UCSD-AML1 (cell line): Measurements from ENCODE around the gene HSPA13.
"Not testable (repeated sequence)": the region's sequence is repeated elsewhere in the genome, so short reads cannot be mapped to it uniquely, and the experiment has no call there.

Experiments used
- DNase-seq: peaks from one replicate; lab custom pipeline; 2025; ENCODE audit not compliant: unreplicated experiment; lab: John Stamatoyannopoulos, UW

The HSPA13 gene, protein sequence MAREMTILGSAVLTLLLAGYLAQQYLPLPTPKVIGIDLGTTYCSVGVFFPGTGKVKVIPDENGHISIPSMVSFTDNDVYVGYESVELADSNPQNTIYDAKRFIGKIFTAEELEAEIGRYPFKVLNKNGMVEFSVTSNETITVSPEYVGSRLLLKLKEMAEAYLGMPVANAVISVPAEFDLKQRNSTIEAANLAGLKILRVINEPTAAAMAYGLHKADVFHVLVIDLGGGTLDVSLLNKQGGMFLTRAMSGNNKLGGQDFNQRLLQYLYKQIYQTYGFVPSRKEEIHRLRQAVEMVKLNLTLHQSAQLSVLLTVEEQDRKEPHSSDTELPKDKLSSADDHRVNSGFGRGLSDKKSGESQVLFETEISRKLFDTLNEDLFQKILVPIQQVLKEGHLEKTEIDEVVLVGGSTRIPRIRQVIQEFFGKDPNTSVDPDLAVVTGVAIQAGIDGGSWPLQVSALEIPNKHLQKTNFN

DNA sequence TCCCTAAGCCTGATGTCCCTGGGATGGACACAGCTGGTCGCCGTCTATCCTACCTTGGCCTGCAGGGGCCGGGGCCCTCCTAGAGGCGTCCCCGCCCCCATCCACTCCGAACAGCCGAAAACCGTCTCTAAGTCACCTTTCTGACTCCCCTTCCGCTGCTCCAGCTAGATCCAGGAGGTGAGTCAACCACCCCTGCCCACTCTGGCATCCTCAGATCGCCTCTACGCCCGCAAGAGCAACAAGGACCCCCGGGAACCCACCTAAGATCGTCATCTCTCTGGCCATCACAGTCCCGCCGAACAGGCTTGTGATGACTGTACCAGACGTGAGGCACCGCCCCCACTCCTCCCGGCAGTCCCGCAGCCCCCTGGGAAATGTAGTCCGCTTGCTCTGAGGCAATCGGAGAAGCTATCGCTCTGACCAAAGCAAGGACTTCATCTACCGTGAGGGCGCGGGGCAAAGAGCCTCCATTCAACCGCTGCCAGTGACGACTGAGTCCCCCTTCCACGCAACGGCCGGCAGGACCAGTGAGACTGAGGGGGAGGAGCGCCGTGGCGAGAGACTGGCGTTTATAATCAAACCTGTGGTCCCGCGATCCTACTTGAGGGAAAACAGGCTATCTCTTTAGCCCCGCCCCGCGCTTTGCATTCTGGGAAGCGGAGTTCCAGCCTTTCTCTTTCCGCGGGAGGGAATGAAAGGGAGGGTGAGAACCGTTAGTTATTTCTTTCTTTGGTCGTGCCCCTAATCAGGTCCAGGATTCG, at the start of gene HSPA13:
Gene HSPA13 (minus strand): TSS at position 312 of the 761 bp plus-strand sequence. CDS start 27 bp downstream, at position 285.
- DNase-seq, result peak; percentile 99

DNA sequence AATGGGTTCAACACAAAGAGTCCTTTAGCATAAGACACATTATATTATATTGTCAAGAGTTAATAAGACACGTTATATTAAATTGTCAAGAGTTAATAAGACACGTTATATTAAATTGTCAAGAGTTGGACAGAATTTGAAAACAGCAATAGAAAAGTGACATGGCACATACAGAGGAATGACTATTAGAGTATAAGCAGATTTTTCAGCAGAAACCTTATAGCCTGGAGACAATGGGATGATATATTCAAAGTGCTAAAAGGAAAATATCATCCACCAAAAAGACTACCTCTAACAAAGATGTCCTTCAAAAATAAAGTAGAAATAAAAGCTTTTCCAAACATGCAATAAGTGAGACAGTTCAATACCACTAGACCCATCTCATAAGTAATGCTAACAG, 36.0 kb upstream of the HSPA13 start:
- DNase-seq, result no peak

DNA sequence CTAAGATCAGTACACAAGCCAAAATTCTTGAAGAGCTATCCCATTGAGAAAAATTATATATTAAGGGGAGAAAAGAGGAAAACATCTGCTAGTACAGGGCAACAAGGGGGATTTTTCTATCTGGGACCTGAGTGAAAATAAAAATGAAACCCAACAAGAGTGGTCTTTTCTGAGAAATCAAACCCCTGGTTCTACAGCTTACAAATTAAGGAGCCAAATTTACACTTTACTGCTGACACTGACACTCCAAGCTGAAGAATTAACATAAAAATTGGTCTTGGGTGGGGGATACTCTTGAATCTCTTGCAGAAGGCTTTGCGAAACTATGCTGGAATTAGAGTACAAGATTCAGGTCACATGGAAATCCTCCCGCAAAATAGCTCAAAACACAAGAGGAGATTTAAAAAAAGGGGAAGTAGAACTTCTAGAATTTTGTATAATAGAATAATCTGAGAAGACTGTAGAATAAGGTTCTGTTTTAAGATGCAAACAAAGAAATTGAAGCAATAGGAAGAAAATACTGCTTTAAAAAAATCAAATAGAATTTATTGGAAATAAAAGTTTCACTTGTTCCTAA, 32.1 kb upstream of the HSPA13 start:
- no peak for DNase-seq

DNA sequence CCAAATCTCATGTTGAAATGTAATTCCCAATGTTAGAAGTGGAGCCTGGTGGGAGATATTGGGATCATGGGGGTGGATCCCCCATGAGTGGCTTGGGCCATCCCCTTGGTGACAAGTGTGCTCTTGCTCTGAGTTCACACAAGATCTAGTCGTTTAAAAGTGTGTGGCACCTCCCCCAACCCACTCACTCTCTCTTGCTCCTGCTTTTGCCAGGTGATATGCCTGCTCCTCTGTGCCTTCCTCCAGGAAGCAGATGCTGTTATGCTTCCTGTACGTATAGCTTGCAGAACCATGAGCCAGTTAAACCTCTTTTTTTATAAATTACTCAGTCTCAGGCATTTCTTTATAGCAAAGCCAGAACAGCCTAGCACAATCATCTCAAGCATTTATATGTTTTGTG, 23.0 kb upstream of the HSPA13 start:
- DNase-seq, result peak; percentile 13

DNA sequence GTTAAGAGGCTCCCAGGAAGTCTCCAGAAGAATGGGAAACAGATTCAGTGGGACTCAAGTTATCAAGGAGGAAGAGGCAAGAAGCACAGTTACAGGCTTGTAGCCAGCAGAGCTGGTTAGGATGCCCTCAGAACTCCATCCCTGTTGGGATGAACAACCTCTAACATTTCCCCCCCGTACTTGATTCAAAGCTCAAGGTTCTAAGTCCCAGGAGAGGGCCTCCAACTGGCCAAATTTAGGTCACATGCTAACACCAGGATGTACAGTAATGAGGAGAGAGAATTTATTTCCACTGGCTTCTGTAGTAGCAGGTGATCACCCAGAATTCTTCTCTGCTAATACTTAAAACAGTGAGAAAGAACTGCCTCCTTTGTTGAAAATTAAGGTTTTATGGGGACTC, 22.3 kb upstream of the HSPA13 start:
- DNase-seq, result peak; percentile 8

DNA sequence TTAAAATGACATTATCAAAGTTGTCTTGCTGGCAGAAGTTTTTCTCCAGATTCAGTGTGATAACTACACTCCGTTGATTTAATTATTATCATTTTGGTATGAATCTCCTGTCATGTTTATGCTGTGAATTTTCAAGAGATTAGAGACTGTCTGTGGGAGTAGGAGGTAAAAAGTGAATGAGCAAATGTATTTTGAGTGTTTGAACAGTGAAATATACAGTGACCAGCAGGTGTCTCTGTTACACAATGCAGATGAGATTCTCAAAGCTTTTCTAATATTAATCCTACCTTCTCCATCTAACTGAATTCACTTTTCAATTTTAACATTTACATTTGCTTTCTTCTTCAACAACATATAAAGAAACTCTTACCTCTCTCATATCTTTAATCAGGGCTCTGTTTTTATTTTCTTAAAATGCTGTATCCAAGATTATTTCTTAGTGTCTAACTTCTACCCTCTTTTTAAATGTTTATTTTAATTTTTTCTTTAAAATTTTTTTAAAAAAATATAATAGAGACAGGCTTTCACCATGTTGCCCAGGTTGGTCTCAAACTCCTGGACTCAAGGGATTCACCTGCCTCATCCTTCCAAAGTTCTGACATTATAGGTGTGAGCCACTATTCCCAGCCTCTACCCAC, 20.9 kb upstream of the HSPA13 start:
- no peak for DNase-seq

DNA sequence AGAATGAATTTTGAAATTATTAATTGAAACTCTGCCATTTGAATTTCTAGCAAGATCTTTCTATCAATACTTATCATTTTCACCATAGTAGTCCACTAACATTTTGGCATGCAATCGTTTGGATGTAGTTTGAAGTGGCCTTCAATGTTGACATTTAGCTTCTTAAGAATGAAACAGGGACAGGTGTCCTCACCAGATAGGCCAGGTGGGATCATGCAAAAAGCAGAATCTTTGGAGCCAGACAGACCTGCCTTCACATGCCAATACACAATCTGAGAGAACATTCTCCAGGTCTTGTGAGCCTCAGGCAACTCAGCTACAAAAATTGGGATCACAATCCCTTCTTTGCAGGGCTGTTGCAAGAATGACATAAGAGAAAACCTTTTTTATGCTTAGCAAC, 18.3 kb upstream of the HSPA13 start:
- no peak for DNase-seq

DNA sequence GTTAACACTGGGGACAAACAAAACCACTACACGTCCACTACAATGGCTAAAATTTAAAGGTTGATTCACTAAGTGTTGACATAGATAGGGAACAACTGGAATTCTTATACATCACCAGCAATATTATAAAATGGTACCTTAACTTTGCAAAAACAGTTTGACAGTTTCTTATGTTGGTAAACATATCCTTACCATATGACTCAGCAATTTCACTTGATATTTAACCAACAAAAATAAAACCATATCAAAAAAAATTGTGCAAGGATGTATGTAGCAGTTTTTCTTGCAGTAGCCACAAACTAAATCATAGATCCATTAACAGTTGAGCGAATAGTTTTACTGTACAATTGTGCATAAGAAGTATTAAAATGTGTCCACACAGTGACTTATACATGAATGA, 5.3 kb upstream of the HSPA13 start:
- no peak for DNase-seq

DNA sequence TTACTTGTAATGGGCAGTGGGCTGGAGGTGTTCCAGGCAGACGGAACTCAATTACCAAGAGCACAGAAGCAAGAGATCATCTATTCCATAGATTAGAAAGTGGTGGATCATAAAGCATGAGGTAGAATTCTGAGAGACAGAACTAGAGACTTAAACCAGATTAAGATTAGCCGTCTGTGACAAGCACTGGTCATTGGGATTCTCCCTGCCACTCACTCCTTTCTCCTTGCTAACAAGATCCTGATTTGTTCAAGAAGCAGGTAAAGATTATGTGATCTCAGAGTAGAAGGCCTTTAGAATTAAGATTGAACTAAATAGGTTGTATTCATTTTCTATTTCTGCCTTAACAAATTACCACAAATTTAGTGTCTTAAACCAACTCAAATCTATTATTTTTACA, 1.5 kb upstream of the HSPA13 start:
- DNase-seq, result no peak

DNA sequence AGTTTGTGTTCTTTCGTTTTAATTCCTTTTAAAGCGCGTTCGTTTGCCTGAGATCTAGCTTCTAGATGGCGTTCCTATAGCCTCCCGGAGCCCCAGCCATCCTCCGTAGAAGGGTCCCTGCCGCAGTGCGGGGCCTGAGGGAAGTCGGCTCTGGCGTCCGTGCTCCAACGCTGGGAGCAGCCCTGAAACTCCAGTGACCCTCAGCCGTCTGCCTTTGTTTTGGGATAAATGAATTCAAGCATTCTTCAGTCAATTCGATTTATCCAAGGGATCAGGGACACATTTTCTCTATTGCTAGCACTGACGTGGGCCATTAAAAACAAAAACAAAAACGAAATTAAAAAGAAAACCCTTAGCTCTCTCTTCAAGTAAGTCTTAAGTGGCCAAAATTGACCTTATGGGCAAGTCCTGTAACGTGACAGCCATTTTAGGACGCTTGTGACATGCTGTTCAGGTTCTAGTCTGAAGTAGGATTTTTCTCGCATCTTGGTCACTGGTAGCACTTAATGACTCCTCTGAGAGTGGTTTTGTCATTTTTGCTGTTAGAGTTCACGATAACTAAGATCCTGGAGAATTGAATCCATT, 742 bp upstream of the HSPA13 start:
- no peak for DNase-seq

DNA sequence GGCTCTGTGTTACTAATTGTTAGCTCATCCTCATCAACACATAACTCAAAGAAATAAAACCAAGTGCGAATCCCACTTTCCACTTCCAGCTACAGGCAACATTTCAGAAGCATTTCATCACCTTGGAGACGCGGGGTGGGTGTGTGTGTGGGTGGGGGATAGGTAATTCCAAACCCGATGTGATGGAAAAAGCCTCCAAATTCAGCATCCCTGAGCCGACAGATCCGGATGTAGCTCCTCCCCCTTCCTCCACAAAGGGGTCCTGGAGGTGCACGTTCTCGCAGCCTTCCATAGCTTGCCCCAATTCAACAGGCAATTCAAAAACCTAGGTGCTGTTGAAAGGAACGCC, 486 bp downstream of the HSPA13 start:
- DNase-seq, result no peak

DNA sequence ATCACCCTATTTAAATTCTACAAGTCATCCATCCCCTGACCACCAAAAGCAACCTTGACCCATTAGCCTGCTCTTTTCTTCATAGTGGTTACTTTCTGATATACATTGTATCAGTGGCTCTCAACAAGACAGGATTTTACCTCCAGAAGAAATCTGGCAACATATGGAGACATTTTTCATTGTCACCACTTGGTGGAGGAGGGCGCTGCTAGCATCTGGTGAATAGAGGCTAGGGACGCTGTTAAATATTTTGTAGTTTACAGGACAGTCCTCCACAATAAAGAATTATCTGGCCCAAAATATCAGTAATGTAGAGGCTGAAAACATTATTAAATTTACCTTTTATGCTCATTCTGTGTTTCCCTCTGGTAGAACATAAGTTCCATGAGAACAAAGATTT, 6.1 kb downstream of the HSPA13 start:
- no peak for DNase-seq

DNA sequence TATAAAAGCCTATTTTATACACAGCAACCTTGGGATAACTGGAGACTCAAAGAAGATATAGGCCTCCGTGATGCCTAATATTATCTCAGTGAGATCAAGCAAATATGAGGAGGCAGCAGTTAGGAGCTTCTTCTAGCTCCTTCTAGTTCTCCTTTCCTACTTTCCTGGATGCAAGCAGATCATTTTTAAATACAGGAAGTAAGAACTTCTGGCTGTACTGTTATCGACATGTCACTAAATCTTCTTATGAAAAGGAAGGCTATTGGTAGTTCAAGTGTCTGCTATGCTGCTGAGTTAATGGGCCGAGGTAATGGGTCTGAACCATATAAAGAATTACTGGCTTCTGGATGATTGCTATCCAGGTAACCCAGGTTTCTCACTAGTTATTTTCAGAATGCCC, 15.9 kb downstream of the HSPA13 start:
- no peak for DNase-seq

DNA sequence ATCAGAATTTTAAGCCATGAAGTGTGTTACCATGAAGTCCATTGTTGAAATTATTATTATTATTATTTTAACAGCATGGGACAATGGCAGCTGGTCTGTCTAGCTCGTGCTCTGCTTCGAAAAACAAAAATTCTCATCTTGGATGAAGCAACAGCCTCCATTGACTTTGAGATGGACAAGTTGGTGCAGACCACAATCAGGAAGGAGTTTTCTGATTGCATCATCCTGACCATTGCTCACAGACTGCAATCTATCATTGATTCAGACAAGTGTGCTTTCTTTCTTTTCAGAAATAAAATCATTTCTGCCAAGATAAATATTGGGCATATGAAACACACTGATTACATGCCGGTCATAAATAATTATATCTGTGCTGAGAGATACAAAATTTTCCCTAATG, 21.0 kb downstream of the HSPA13 start:
- no peak for DNase-seq

DNA sequence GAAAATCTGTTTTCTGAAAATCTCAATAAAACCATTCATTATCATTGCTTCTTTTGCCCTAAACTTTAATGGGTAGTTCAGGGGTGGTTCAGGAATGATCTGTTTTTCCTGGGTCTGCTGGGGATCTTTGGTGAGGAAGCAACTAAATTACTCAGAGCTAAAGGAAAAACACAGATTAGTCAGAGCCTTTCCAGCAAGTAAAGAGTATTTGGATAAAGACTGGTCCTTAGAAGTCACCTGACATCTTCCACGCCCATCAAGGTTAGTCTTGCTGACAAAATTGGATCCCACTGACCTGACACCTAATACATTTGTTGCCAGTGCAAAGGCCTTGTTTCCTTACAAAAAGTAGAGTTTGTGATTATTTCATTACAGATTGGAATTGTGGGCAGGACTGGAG, 24.2 kb downstream of the HSPA13 start:
- no peak for DNase-seq

DNA sequence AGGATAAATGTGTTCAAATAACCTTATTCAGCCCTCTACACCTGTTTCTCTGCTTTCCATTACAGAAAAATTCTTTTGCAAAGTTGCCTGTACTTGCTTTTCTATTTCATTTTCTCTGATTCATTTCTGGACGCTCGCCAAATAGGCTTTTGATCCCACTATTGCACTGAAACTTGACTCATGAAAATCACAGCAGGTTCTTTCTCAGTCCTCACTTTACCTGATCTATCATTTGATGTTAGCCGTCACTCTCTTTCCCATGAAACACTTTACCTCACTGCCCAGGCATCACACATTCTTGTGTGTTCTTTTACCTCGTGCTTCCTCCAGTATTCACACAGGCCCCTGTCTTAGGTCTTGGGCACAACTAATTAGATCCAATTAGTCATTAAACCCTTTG, 26.2 kb downstream of the HSPA13 start:
- no peak for DNase-seq

DNA sequence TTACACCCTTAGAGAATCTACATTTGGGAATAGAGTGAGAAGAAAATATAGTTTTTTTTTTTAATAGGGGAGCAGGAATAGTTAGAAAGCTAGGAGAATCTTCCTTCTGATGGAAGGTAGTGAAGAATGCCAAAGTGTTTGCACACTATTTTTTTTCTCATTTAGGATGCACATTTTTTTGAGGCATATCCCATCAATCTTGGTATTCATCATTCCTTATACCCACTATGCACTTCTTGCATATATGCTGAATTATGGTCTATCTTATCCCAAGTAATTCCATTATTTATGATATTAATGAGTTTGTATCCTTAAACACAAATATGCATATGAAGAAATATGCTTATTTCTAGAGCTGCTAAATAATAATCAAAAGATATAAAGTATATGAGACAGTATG, 28.4 kb downstream of the HSPA13 start:
- DNase-seq, result no peak

DNA sequence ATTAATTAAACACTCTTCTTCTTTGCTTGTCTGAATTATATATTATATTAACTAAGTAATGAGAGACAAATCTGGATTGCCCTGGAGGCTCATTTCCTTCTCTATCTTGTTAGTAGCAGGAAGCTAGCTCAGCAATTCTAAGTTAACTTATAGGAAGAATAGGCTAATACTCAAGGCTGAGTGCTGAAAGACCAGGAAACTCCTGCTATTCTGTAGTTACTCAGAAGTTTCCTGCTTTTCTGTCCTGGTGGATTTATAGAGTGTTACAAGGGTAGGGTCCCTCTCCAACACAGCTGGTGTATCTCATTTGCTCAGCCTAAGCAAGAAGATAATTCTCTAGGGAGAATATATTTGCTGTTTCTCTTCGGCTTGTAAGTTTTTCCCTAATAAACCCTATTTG, 29.2 kb downstream of the HSPA13 start:
- DNase-seq, result no peak

DNA sequence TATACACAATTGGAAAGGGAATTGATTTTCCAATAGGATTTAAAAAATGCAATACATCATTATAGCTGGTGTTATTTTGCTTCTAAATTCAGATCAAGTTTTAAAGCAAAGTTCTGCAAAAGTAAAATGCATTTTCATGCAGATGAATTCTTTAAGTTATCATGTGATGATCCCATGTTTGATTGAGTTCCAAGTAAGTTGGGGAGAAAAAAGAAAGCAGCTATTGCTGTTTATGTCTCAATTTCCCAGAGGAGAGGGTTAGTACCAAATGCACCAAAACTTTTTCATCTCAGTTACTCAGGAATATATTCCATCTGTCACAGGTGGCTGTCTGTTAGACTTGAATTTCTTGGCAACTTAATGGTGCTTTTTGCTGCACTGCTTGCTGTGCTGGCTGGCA, 29.7 kb downstream of the HSPA13 start:
- no peak for DNase-seq

DNA sequence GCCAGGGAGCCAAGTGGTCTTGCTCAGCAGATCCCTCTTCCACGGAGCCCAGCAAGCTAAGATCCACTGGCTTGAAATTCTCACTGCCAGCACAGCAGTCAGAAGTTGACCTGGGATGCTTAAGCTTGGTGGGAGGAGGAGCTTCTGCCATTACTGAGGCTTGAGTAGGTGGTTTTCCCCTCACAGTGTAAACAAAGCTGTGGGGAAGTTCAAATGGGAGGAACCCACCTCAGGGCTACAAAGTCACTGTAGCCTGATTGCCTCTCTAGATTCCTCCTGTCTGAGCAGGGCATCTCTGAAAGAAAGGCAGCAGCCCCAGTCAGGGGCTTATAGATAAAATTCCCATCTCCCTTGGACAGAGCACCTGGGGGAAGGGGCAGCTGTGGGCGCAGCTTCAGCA, 55.6 kb downstream of the HSPA13 start:
- not testable (repeated sequence) for DNase-seq

DNA sequence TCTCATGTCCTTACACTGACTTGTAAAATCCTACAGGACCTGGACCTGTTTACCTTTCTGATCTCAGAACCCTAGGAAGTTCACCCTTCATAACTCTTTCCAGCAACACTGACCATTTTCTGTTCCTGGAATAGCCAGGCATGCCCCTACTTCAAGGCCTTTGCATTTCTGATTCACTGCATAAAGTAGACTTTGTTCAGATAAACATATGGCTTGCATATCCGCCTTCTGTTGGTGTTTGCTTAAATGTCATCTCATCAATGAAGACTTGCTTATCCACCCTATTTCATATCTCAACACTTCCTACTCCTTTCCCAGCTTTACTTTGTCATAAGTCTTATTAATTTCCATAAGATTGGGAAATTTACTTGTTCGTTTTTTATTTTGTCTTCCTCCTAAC, 57.4 kb downstream of the HSPA13 start:
- DNase-seq, result no peak
